GM10266 (cell line): ENCODE data around the gene MSN.
"Not testable (repeated sequence)": the region's sequence is repeated elsewhere in the genome, so short reads cannot be mapped to it uniquely, and the experiment has no call there.

Experiments
- DNase-seq: peaks from one replicate; pipeline ENCODE4 v3.0.0; 2012; ENCODE audit errors: extremely low spot score
- TF ChIP-seq, protein P1 (sequence below): IDR thresholded peaks from 2 replicates; pipeline ENCODE4 v1.5.1; 2012; ENCODE audit warnings: mild to moderate bottlenecking, low read depth; ENCODE audit not compliant: control insufficient read depth, insufficient read depth; ENCODE audit errors: missing control alignments

Gene MSN

GRCh38 chrX:65757943-65758342, 90.5 kb downstream of the MSN start:
- TF ChIP-seq, protein P1, sequence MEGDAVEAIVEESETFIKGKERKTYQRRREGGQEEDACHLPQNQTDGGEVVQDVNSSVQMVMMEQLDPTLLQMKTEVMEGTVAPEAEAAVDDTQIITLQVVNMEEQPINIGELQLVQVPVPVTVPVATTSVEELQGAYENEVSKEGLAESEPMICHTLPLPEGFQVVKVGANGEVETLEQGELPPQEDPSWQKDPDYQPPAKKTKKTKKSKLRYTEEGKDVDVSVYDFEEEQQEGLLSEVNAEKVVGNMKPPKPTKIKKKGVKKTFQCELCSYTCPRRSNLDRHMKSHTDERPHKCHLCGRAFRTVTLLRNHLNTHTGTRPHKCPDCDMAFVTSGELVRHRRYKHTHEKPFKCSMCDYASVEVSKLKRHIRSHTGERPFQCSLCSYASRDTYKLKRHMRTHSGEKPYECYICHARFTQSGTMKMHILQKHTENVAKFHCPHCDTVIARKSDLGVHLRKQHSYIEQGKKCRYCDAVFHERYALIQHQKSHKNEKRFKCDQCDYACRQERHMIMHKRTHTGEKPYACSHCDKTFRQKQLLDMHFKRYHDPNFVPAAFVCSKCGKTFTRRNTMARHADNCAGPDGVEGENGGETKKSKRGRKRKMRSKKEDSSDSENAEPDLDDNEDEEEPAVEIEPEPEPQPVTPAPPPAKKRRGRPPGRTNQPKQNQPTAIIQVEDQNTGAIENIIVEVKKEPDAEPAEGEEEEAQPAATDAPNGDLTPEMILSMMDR: no peak
- DNase-seq: no peak

DNA sequence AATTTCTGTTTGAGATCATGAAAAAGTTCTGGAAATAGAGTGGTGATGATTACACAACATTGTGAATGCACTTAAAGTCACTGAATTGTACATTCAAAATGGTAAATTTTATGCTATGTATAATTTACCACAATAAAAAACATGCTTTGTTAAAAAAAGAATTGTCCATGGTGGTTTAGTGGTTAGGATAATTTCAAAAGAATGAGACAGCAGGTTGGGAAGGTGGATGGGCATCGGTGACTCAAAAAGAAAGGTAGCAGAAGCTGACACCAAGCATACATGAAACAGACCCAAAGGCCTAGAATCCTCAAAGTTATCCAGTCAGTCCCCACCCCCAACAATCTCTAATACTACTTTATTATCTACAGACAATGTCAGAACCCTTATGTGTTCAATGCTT, 91.1 kb downstream of the MSN start:
- TF ChIP-seq, protein P1: no peak
- DNase-seq: no peak

- DNase-seq: not testable (repeated sequence)
These were observed 92.1 kb downstream of the MSN start for GRCh38 chrX:65759525-65759924.

- TF ChIP-seq, protein P1: no peak
- no peak for DNase-seq
These were observed 102.3 kb downstream of the MSN start for GRCh38 chrX:65769564-65770292.

DNA sequence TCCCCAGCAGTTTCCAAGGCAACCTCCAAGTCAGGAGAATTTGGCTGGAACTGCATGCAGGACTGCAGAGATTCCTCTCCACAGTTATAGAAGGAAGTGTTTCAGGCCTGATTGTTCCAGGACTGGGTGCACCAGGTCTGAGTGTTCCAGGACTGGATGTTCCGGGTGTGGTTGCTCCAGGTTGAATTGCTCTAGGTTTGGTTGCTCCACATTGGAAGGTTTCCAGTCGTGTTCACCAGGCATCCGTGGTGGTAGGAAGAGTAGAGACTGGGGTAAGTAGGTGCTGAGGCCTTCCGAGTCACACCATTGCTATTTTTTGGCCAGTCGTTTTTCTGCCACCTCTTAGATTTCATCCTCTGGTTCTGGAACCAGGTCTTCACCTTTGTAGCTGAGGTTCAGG, 105.4 kb downstream of the MSN start:
- DNase-seq: no peak
- TF ChIP-seq, protein P1: no peak

DNA sequence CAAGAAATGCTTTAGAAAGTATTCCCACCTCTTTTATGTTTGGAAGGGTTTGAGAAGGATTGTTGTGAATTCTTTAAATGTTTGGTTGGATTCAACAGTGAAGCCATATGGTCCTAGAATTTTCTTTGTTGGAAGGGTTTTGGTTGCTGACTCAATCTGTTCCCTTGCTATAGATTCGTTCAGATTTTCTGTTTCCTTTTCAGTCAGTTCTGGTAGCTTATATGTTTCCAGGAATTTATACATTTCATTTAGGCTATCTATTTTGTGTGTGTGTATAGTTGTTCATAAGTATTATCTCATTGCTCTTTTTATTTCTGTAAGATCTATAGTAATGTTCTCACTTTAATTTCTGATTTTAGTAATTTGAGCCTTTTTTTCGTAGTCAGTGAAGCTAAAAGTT, 114.4 kb downstream of the MSN start:
- TF ChIP-seq, protein P1: no peak
- no peak for DNase-seq

GRCh38 chrX:65783746-65784145, 116.3 kb downstream of the MSN start:
- DNase-seq: no peak
- TF ChIP-seq, protein P1: no peak
